K562 (cell line): Measurements from ENCODE around the gene SLC16A5. TPM values are rescaled to one million over a fixed set of nuclear protein-coding genes. Genes with fewer than 3 reads are reported as not detected.

ENCODE experiments used
- CREB3 ChIP-seq: fragments of 450-650 bp; conservative IDR thresholded peaks from 2 replicates; pipeline ENCODE4 v1.6.1; 2016; ENCODE audit warnings: missing genetic modification characterization, low read depth, mild to moderate bottlenecking, missing compliant biosample characterization, moderate library complexity
- CREBBP ChIP-seq: IDR thresholded peaks from one replicate; pipeline ENCODE4 v1.6.1; 2012; ENCODE audit warnings: low read depth, mild to moderate bottlenecking, control low read depth, inconsistent platforms, low read length
- E4F1 ChIP-seq: fragments of 250-450 bp; sonication (Bioruptor Pico); IDR thresholded peaks from 2 replicates; pipeline ENCODE4 v1.5.0; 2021; ENCODE audit warnings: mild to moderate bottlenecking, borderline replicate concordance
- ELK3 ChIP-seq: fragments of 450-650 bp; formaldehyde crosslinking; IDR thresholded peaks from 2 replicates; pipeline ENCODE4 v1.4.0; 2020; ENCODE audit warnings: mild to moderate bottlenecking
- ESRRB ChIP-seq: fragments of 250-450 bp; sonication (Bioruptor Pico); IDR thresholded peaks from 2 replicates; pipeline ENCODE4 v1.5.0; 2020; ENCODE audit warnings: mild to moderate bottlenecking, moderate library complexity, borderline replicate concordance
- EZH2 ChIP-seq: IDR thresholded peaks from 2 replicates; pipeline ENCODE4 v1.6.1; 2012; ENCODE audit warnings: low read depth, mild to moderate bottlenecking, inconsistent platforms, low read length, borderline replicate concordance
- FOXA3 ChIP-seq, 2 experiments: fragments of 450-650 bp in 1 of 2; sonication (generic) in 1 of 2; formaldehyde crosslinking; IDR thresholded peaks in 1 of 2; conservative IDR thresholded peaks in 1 of 2; 2 replicates each; pipeline versions ENCODE4 v1.4.0 to v1.8.0; 2020 to 2022; ENCODE audit warnings: mild to moderate bottlenecking in 2 of 2, missing genetic modification reagents in 1 of 2
- GTF2F1 ChIP-seq: IDR thresholded peaks from 2 replicates; pipeline ENCODE4 v1.6.1; 2011; ENCODE audit warnings: low read depth, low read length, improper control_type of control experiment
- HNRNPL ChIP-seq: fragments of 200-400 bp; formaldehyde crosslinking; IDR thresholded peaks from 2 replicates; pipeline ENCODE4 v1.6.1; 2017; ENCODE audit warnings: low read depth, mild to moderate bottlenecking, low read length
- MAZ ChIP-seq, 2 experiments: fragments of 450-650 bp in 1 of 2; sonication (generic) in 1 of 2; formaldehyde crosslinking; IDR thresholded peaks in 1 of 2; conservative IDR thresholded peaks in 1 of 2; 2 replicates each; pipeline versions ENCODE4 v1.4.0 to v1.5.0; 2020; ENCODE audit warnings: mild to moderate bottlenecking in 1 of 2, missing genetic modification reagents in 1 of 2
- MTF1 ChIP-seq: fragments of 250-450 bp; sonication (Bioruptor Pico); IDR thresholded peaks from 2 replicates; pipeline ENCODE4 v1.9.0; 2021; ENCODE audit warnings: moderate library complexity, mild to moderate bottlenecking, inconsistent platforms, borderline replicate concordance
- RREB1 ChIP-seq: fragments of 250-450 bp; sonication (Bioruptor Pico); IDR thresholded peaks from 2 replicates; pipeline ENCODE4 v1.4.0; 2020
- SP2 ChIP-seq: IDR thresholded peaks from 2 replicates; pipeline ENCODE4 v1.6.1; 2011; ENCODE audit warnings: mild to moderate bottlenecking, low read depth, low read length, moderate library complexity; ENCODE audit not compliant: poor library complexity, severe bottlenecking; ENCODE audit errors: extremely low read depth
- ZFP30 ChIP-seq: fragments of 250-450 bp; sonication (Bioruptor Pico); IDR thresholded peaks from 2 replicates; pipeline ENCODE4 v1.8.0; 2022; ENCODE audit warnings: moderate library complexity, mild to moderate bottlenecking, inconsistent platforms, borderline replicate concordance
- ZNF644 ChIP-seq: fragments of 200-800 bp; sonication (Bioruptor generic); IDR thresholded peaks from 2 replicates; pipeline ENCODE4 v1.6.1; 2016; ENCODE audit warnings: low read depth, missing genetic modification characterization, missing compliant biosample characterization
- polyA plus RNA-seq, 8 experiments: library from polyadenylated mRNA; depleted of rRNA in 4 of 8; stranded (reverse) in 5 of 8; unstranded in 3 of 8; fragments of >200 nt; fragmentation: Nextera tagmentation in 2 of 8; fragmentation: Illumina TruSeq in 1 of 8; extraction: Ambion mirVana in 2 of 8; extraction: Trizol in 1 of 8; gene quantifications; 2 replicates each; pipeline versions ENCODE4 v1.2.1 to v1.2.3, GENCODE V29; 2011 to 2014; ENCODE audit warnings: inconsistent platforms in 1 of 8, missing spikeins in 1 of 8
- total RNA-seq, 7 experiments: library from RNA; depleted of rRNA in 6 of 7; stranded (reverse); fragments of >200 nt in 6 of 7; fragmentation: Illumina TruSeq in 2 of 7; extraction: Trizol in 2 of 7; gene quantifications; 2 replicates each; pipeline versions ENCODE4 v1.2.1 to v1.2.3, GENCODE V29; 2011 to 2021; ENCODE audit warnings: low replicate concordance in 1 of 7

The SLC16A5 gene
- total and polyA plus RNA-seq, 9 of the 15 experiments (the other 6 are each of a cell fraction or from before 2014, with no cell fraction given) = 0.06 to 2.6 (median 0.91) TPM

GRCh38 chr17:75087558-75088453, at the start of gene SLC16A5 (continued):
- TF ChIP-seq E4F1 = no peak
- no peak for TF ChIP-seq SP2
- TF ChIP-seq EZH2 = no peak
- TF ChIP-seq ESRRB = no peak
- no peak for TF ChIP-seq CREB3 (tag)
- TF ChIP-seq CREBBP = no peak
- no peak for TF ChIP-seq ELK3 (CRISPR knock-in tag)
- TF ChIP-seq HNRNPL = no peak
- TF ChIP-seq FOXA3 (CRISPR knock-in tag; conservative IDR thresholded peaks at IDR 0.05 in 1 of 2, IDR thresholded peaks at IDR 0.05 in 1 of 2) = no peak
- TF ChIP-seq MAZ (CRISPR knock-in tag; conservative IDR thresholded peaks at IDR 0.05 in 1 of 2, IDR thresholded peaks at IDR 0.05 in 1 of 2) = peak; percentile 79 to 82; a peak in 3 of 4 replicates
- TF ChIP-seq GTF2F1 = no peak
- no peak for TF ChIP-seq ZNF644 (tag)
- TF ChIP-seq MTF1 (CRISPR knock-in tag) = no peak
- no peak for TF ChIP-seq RREB1 (CRISPR knock-in tag)
- TF ChIP-seq ZFP30 (CRISPR knock-in tag) = no peak
